NCI-H2081 treated with DMSO at 0.1 percent for 48 hours (cell line): Measurements from ENCODE around the gene XPNPEP1.
"Not testable (repeated sequence)": the region's sequence is repeated elsewhere in the genome, so short reads cannot be mapped to it uniquely, and the experiment has no call there.

Source experiments
- DNase-seq: peaks from one replicate; lab custom pipeline; 2025; lab: John Stamatoyannopoulos, UW

XPNPEP1 gene

GRCh38 chr10:109924087-109924486, 776 bp upstream of the XPNPEP1 start:
- DNase-seq: no peak

GRCh38 chr10:109922358-109922975, 844 bp downstream of the XPNPEP1 start:
- no peak for DNase-seq

- no peak for DNase-seq
Observed at GRCh38 chr10:109920016-109920415, 3.3 kb downstream of the XPNPEP1 start.

GRCh38 chr10:109919220-109919619, 4.1 kb downstream of the XPNPEP1 start:
- no peak for DNase-seq

GRCh38 chr10:109918707-109919106, 4.6 kb downstream of the XPNPEP1 start:
- not testable (repeated sequence) for DNase-seq

GRCh38 chr10:109915566-109915965, 7.7 kb downstream of the XPNPEP1 start:
- DNase-seq: no peak

GRCh38 chr10:109914966-109915365, 8.3 kb downstream of the XPNPEP1 start:
- DNase-seq: no peak

- no peak for DNase-seq
Observed at GRCh38 chr10:109913306-109913892, 9.9 kb downstream of the XPNPEP1 start.

GRCh38 chr10:109912335-109913281, 10.7 kb downstream of the XPNPEP1 start:
- peak; percentile 13 for DNase-seq

GRCh38 chr10:109911903-109912302, 11.4 kb downstream of the XPNPEP1 start:
- DNase-seq: no peak

GRCh38 chr10:109906316-109906715, 17.0 kb downstream of the XPNPEP1 start:
- no peak for DNase-seq

- DNase-seq: no peak
Observed at GRCh38 chr10:109904397-109904796, 18.9 kb downstream of the XPNPEP1 start.

- DNase-seq: no peak
Observed at GRCh38 chr10:109902992-109903947, 20.0 kb downstream of the XPNPEP1 start.

- no peak for DNase-seq
Observed at GRCh38 chr10:109899356-109900331, 23.7 kb downstream of the XPNPEP1 start.

- no peak for DNase-seq
Observed at GRCh38 chr10:109898666-109899355, 24.5 kb downstream of the XPNPEP1 start.

- no peak for DNase-seq
Observed at GRCh38 chr10:109898007-109898406, 25.3 kb downstream of the XPNPEP1 start.

- no peak for DNase-seq
Observed at GRCh38 chr10:109895848-109896247, 27.5 kb downstream of the XPNPEP1 start.

- no peak for DNase-seq
Observed at GRCh38 chr10:109895095-109895818, 28.1 kb downstream of the XPNPEP1 start.

GRCh38 chr10:109894516-109894915, 28.8 kb downstream of the XPNPEP1 start:
- no peak for DNase-seq
